UCSD-AML1 (cell line): ENCODE measurements around the gene NGEF.
"Not testable (repeated sequence)": the region's sequence is repeated elsewhere in the genome, so short reads cannot be mapped to it uniquely, and the experiment has no call there.

ENCODE experiments used
- DNase-seq: peaks from one replicate; lab custom pipeline; 2025; ENCODE audit not compliant: unreplicated experiment; lab: John Stamatoyannopoulos, UW

The NGEF gene

GRCh38 chr2:233023007-233023760, 10.1 kb upstream of the NGEF start:
- no peak for DNase-seq

GRCh38 chr2:233022561-233022960, 9.5 kb upstream of the NGEF start:
- no peak for DNase-seq

- no peak for DNase-seq
Observed at GRCh38 chr2:233021771-233022170, 8.7 kb upstream of the NGEF start.

GRCh38 chr2:233020454-233020853, 7.4 kb upstream of the NGEF start:
- no peak for DNase-seq

GRCh38 chr2:233019610-233020009, 6.6 kb upstream of the NGEF start:
- DNase-seq: not testable (repeated sequence)

- no peak for DNase-seq
Observed at GRCh38 chr2:233017947-233018346, 4.9 kb upstream of the NGEF start.

GRCh38 chr2:233015019-233015645, 2.1 kb upstream of the NGEF start:
- no peak for DNase-seq

- no peak for DNase-seq
Observed at GRCh38 chr2:233013650-233014049, 594 bp upstream of the NGEF start.

- DNase-seq: peak; percentile 28
Observed at GRCh38 chr2:233012301-233012971, 620 bp downstream of the NGEF start.

GRCh38 chr2:233011702-233012131, 1.3 kb downstream of the NGEF start:
- DNase-seq: no peak

GRCh38 chr2:233011268-233011650, 1.8 kb downstream of the NGEF start:
- no peak for DNase-seq

- DNase-seq: no peak
Observed at GRCh38 chr2:233010569-233011267, 2.3 kb downstream of the NGEF start.

GRCh38 chr2:233009661-233010060, 3.4 kb downstream of the NGEF start:
- DNase-seq: no peak

- DNase-seq: no peak
Observed at GRCh38 chr2:233007739-233008138, 5.3 kb downstream of the NGEF start.

GRCh38 chr2:233007270-233007669, 5.8 kb downstream of the NGEF start:
- DNase-seq: no peak

GRCh38 chr2:233006648-233007047, 6.4 kb downstream of the NGEF start:
- no peak for DNase-seq

- no peak for DNase-seq
Observed at GRCh38 chr2:233005096-233005495, 8.0 kb downstream of the NGEF start.

- DNase-seq: no peak
Observed at GRCh38 chr2:233003658-233004555, 9.1 kb downstream of the NGEF start.

- no peak for DNase-seq
Observed at GRCh38 chr2:233002829-233003657, 10.0 kb downstream of the NGEF start.
